ENCODE measurements around the gene OR10A5. TPM values are rescaled to one million over a fixed set of nuclear protein-coding genes. Genes with fewer than 3 reads are reported as not detected.
A peak's percentile ranks its signal among the peaks of the same experiment; 100 is the strongest.

Gene OR10A5
- total and polyA plus RNA-seq, 10 of the 15 experiments (the other 5 are each of a cell fraction or from before 2014, with no cell fraction given), result not detected

- TF ChIP-seq TBL1XR1 (IDR thresholded peaks at IDR 0.05; ENCODE audit: low read depth, low read length) (no peak), CREM (IDR thresholded peaks at IDR 0.05; ENCODE audit: low read depth) (no peak), FOXK2 (IDR thresholded peaks at IDR 0.05) (no peak), NFYB (IDR thresholded peaks at IDR 0.05; ENCODE audit: insufficient read depth, low read depth, low read length) (no peak), SMAD1 (IDR thresholded peaks at IDR 0.05; ENCODE audit: low read depth, partially characterized antibody) (no peak), ZNF384 (IDR thresholded peaks at IDR 0.05; ENCODE audit: borderline replicate concordance, low read depth, low read length) (no peak), YY1 (IDR thresholded peaks at IDR 0.05; ENCODE audit: low read depth, low read length) (0 out of 2 replicates have a peak, but pooled peaks have one; percentile 40), MTA2 (IDR thresholded peaks at IDR 0.05; ENCODE audit: low read depth) (no peak), ATF7 (IDR thresholded peaks at IDR 0.05; ENCODE audit: low read depth) (no peak), JUND (IDR thresholded peaks at IDR 0.05; ENCODE audit: low read depth, low read length) (no peak), CBX3 (IDR thresholded peaks at IDR 0.05; ENCODE audit: borderline replicate concordance, low read depth) (no peak), FOXM1 (IDR thresholded peaks at IDR 0.05; ENCODE audit: low read depth, low read length) (no peak)
- TF ChIP-seq, protein P1, sequence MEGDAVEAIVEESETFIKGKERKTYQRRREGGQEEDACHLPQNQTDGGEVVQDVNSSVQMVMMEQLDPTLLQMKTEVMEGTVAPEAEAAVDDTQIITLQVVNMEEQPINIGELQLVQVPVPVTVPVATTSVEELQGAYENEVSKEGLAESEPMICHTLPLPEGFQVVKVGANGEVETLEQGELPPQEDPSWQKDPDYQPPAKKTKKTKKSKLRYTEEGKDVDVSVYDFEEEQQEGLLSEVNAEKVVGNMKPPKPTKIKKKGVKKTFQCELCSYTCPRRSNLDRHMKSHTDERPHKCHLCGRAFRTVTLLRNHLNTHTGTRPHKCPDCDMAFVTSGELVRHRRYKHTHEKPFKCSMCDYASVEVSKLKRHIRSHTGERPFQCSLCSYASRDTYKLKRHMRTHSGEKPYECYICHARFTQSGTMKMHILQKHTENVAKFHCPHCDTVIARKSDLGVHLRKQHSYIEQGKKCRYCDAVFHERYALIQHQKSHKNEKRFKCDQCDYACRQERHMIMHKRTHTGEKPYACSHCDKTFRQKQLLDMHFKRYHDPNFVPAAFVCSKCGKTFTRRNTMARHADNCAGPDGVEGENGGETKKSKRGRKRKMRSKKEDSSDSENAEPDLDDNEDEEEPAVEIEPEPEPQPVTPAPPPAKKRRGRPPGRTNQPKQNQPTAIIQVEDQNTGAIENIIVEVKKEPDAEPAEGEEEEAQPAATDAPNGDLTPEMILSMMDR (IDR thresholded peaks at IDR 0.05 in 2 of 3, conservative IDR thresholded peaks at IDR 0.05 in 1 of 3; ENCODE audit: control insufficient read depth in 2 of 3, extremely low read depth in 1 of 3, insufficient read depth in 1 of 3, low read depth in 3 of 3, low read length in 3 of 3), result peak; percentile 70 to 98 (median 87)
These were observed 33.0 kb upstream of the OR10A5 start (continued) for GRCh38 chr11:6812390-6813005.
